SW480 (cell line): Measurements from ENCODE around the gene C4A.
"Not testable (repeated sequence)": the region's sequence is repeated elsewhere in the genome, so short reads cannot be mapped to it uniquely, and the experiment has no call there.

Experiments used
- DNase-seq: peaks from one replicate; pipeline ENCODE4 v3.0.0-alpha.2; 2016; ENCODE audit warnings: low spot score

C4A gene

DNA sequence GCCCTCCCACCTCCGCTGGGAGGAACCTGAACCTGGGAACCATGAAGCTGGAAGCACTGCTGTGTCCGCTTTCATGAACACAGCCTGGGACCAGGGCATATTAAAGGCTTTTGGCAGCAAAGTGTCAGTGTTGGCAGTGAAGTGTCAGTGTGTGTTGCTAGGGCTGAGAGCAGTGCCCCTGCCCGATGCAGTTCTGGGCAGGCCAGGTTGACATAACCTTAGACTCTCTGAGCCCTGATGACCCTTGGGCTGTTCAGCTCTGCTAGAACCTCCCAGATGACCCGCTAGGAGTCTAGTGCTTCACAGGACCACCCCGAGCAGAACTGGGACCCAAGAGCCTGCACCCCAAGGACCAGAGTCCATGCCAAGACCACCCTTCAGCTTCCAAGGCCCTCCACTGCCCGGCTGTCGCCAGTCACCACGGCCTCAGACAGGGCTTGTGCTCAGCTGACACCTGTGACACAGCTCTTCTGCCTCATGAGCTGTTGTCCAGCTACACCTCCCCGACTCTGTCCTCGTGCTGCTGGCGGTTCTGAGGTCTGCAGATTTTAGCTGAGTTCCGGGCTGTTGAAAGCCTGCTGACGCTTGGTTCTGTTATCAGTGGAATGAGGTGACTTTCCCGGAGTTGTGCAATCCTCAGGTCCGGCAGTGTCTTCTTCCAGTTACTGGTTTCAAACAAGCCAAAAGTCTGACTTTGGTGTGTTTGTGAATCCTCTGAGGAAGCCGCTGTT lies 53.6 kb downstream of the C4A start:
- not testable (repeated sequence) for DNase-seq

DNA sequence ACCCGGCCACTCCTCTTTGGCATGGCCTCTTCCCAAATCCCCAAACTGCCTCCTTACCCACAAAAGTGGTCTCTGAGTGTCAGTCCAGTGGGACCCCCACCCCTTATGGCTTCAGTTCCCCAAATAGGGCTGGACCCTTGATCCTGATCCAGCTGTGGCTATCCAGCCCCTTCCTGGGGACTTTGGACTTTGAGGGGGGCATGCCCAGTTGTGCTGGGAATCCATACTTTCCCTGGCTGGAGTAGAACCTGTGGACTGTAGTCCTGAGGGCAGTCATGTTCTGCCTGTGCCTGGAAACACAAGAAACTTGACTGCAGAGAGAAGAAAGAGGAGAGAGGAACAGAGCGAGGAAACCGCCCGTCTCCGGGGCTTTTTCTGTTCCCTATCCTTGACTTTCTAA lies 55.3 kb downstream of the C4A start:
- not testable (repeated sequence) for DNase-seq

DNA sequence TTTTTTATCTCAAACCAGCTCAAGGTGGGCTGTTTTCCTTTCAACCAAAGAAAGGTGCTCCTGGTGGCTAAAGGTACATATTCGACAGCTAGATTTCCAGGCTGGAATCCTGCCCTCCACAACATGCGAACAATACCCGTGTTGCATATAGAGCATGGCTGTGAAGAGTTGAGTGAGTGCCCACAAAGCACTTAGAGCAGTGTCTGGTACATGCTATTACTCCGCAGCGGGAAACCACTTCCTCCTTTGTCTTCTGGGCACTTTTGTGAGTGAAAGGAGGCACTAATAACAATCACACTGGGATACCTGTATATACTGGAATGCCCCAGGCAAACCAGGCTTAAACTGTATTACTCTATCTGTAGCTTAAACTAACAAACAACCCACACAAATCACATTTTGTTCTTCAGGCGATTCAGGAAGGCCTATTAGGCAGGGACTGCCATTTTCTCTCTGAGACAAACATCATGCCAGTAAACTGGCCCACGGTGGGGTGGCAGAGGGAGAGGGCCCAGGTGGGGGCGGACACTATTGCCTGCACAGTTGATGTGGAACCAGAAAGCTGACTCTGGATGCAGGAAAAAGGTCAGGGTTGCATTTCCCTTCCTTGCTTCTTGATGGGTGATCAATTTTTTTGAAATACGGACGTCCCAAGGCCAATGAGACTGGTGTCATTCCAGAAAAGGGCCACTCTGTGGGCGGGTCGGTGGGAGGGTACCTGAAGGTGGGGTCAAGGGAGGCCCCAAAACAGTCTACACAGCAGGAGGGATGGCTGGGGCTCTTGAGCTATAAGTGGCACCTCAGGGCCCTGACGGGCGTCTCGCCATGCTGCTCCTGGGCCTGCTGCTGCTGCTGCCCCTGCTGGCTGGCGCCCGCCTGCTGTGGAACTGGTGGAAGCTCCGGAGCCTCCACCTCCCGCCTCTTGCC lies 56.0 kb downstream of the C4A start, which contains the start of gene CYP21A2:
Gene CYP21A2 (plus strand): TSS at position 818 of the 927 bp plus-strand sequence. CDS start 8 bp downstream, at position 826.
- DNase-seq = not testable (repeated sequence)

DNA sequence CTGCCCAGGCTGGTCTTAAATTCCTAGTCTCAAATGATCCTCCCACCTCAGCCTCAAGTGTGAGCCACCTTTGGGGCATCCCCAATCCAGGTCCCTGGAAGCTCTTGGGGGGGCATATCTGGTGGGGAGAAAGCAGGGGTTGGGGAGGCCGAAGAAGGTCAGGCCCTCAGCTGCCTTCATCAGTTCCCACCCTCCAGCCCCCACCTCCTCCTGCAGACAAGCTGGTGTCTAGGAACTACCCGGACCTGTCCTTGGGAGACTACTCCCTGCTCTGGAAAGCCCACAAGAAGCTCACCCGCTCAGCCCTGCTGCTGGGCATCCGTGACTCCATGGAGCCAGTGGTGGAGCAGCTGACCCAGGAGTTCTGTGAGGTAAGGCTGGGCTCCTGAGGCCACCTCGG lies 57.0 kb downstream of the C4A start:
- DNase-seq = not testable (repeated sequence)

DNA sequence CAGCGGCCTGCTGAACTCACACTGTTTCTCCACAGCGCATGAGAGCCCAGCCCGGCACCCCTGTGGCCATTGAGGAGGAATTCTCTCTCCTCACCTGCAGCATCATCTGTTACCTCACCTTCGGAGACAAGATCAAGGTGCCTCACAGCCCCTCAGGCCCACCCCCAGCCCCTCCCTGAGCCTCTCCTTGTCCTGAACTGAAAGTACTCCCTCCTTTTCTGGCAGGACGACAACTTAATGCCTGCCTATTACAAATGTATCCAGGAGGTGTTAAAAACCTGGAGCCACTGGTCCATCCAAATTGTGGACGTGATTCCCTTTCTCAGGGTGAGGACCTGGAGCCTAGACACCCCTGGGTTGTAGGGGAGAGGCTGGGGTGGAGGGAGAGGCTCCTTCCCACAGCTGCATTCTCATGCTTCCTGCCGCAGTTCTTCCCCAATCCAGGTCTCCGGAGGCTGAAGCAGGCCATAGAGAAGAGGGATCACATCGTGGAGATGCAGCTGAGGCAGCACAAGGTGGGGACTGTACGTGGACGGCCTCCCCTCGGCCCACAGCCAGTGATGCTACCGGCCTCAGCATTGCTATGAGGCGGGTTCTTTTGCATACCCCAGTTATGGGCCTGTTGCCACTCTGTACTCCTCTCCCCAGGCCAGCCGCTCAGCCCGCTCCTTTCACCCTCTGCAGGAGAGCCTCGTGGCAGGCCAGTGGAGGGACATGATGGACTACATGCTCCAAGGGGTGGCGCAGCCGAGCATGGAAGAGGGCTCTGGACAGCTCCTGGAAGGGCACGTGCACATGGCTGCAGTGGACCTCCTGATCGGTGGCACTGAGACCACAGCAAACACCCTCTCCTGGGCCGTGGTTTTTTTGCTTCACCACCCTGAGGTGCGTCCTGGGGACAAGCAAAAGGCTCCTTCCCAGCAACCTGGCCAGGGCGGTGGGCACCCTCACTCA lies 57.7 kb downstream of the C4A start:
- not testable (repeated sequence) for DNase-seq

DNA sequence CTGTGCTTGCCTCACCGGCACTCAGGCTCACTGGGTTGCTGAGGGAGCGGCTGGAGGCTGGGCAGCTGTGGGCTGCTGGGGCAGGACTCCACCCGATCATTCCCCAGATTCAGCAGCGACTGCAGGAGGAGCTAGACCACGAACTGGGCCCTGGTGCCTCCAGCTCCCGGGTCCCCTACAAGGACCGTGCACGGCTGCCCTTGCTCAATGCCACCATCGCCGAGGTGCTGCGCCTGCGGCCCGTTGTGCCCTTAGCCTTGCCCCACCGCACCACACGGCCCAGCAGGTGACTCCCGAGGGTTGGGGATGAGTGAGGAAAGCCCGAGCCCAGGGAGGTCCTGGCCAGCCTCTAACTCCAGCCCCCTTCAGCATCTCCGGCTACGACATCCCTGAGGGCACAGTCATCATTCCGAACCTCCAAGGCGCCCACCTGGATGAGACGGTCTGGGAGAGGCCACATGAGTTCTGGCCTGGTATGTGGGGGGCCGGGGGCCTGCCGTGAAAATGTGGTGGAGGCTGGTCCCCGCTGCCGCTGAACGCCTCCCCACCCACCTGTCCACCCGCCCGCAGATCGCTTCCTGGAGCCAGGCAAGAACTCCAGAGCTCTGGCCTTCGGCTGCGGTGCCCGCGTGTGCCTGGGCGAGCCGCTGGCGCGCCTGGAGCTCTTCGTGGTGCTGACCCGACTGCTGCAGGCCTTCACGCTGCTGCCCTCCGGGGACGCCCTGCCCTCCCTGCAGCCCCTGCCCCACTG lies 58.6 kb downstream of the C4A start:
- not testable (repeated sequence) for DNase-seq

DNA sequence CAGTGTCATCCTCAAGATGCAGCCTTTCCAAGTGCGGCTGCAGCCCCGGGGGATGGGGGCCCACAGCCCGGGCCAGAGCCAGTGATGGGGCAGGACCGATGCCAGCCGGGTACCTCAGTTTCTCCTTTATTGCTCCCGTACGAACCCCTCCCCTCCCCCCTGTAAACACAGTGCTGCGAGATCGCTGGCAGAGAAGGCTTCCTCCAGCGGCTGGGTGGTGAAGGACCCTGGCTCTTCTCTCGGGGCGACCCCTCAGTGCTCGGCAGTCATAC lies 59.1 kb downstream of the C4A start:
- DNase-seq = not testable (repeated sequence)

DNA sequence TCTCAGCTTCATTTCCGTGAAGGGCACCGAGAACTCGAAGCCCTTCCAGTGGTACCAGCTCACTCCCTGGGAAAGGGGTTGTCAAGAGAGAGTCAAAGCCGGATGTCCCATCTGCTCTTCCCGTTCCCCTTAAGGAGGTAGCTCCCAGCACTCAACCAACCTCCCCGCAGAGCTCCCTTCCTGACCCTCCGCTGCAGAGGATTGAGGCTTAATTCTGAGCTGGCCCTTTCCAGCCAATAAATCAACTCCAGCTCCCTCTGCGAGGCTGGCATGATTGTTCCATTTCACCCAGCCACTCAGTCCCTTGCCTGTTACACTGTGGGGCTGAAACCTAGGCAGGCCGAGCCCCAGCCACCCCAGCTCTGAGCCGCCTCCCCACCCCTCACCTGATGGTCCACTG lies 59.5 kb downstream of the C4A start:
- DNase-seq = not testable (repeated sequence)

DNA sequence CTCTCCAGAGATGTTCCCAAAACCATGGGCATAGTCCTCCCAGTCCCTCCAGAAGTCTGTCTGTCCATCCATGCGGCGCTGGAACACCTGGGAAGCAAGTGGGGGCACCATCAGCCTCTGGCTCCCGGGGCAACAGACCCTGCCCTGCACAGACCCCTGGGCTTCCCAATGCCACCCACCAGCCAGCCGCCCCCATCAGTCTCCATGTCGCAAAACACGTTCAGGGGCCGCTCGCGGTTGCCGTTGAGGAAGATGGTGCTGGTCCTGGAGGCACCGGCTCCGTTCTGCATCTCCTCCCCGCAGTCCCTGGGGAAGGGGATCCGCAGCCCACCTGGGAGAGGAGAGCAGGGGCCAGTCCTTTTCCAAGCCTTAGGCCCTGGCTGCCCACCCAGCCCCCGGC lies 60.4 kb downstream of the C4A start:
- not testable (repeated sequence) for DNase-seq

DNA sequence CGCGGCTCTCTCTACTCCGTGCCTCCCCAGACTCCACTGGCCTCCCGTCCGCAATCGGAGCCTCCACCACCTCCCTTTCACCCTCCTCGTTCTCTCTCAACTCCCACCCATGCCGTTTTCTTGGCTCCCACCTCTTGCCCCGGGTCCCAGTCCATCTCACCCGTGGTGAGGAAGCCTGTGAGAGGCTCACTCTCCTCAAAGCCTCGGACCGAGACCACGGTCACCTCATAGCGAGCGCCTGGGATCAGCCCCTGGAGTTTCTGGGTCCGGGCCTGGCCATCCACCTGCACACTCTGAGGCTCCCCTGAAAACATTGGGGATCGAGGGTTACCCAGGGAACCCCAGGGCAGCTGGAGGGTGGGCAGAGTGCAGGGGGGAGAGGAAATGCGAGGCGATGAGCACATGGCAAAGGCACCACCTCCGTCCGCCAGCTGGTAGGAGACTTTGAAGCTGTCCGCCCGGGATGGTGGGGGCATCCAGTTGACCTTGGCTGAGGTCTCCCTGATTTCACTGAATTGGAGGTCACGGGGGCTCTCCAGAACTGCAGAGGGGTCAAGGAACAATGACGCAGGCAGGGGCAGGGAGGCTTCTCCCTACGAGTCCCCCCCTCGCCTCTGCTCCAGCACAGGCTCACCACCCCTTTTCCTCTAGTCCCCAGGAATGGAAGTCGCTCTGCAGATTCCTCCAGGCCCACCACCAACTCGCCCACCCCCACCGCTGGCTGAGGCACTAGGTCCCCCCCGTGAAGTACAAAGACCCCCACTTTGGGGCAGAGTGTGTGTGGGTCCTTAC lies 61.9 kb downstream of the C4A start:
- not testable (repeated sequence) for DNase-seq

DNA sequence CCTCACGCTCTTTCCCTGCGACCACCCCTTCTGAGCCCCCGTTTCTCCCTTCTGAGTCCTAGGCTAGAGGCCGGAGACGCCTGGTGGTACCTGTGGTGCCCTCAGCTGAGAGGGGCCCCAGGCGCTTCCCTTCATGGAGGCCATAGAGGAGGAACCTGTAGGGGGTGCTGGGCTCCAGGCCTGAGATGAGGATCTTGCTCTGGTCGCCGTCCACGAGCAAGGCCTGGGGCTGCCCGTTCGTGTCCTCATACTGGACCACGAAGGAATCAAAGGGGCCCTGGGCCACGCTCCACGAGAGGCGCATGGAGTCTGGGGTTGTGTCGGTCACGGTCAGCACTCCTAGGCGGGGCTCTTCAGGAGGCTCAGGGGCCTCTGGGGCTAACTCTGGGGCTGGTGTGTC lies 63.1 kb downstream of the C4A start:
- not testable (repeated sequence) for DNase-seq

DNA sequence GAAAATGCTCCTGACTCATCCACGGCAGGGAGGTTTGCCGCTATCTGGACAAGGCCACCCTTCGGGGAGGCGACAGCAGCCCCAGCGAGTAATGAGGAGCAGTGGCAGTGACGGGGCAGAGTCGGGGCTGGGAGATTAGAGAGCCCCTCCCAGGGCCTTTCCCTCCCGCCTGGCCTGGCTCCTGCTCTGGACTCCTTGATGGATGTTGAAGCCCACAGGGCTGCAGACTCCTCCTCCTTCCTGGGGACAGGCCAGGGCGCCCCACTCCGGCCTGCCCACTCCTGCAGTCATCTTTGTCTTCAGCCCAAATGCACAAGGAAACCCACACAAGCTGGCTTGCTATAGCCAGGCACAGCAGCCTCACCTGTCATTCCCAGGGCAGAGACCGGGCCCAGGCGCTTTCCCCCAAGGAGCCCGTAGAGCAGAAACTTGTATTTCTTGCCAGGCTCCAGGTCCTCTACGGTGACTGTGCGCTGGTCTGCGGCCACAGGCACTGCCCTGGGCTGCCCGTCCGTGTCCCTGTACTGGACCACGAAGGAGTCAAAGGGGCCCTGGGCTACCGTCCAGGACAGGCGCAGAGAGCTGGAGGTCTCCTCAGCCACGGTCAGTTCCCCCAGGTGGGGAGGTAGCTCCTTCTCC lies 64.1 kb downstream of the C4A start:
- DNase-seq = no peak

DNA sequence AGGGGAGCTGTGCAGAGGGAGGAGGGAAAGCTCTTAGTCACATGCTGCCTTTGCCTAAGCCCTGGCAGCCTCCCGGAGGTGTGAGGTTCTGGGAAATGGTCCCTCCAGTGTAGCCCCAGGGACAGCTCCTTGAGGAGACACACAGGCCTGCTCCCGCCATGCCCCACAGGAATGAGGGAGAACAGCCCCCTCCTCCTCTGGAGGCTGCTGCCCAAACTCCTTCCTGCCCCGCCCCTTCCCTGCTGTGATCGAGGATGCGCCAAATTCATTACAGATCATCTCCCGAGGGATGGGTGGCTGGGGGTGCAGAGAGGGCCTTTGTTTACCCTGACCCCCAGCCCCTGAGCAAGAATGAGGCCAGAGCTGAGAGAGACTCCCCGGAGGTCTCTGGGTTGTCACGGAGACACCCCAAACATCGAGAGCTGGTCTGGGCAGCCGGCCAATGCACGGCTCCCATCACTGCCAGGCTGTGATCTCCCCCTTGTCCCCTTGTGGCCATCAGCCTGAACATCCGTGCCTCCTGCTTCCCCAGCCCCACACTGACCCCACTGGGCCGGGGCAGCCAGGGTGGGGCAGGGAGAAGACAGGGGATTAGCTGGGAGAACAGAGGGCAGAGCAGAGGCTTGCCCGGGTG lies 64.7 kb downstream of the C4A start:
- DNase-seq = no peak

DNA sequence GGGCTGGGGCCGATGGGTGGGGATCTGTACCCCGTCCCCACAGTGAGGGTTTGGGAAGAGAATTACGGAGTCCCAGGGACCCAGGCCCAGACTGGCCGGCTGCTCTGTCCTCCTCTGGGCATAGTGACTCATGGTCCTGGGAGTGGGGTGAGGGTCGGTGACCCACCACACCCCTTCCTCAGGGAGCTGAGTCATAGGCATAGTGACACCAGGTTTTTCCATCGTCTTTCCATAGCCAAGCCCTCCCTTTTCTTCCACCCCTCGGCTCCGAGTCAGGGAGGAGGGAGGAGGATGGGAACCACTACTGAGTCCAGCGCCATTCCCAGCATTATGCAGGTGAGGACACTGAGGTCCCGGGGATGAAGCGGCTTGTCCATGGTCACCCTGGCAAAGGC lies 65.2 kb downstream of the C4A start:
- DNase-seq = no peak

DNA sequence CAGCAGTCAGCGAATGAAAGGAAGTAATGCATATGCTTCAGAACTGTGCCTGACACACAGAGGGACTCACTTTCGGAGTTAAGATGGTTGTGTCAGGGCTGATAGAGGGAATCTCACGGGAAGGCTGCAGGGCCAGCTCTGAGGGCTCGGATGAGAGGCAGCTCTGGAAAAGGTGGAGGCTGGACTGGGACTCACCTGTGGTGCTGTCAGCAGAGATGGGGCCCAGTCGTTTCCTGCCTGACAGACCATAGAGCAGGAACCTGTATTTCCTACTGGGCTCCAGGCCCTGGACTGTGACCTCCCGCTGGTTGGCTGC lies 65.6 kb downstream of the C4A start:
- DNase-seq = no peak

DNA sequence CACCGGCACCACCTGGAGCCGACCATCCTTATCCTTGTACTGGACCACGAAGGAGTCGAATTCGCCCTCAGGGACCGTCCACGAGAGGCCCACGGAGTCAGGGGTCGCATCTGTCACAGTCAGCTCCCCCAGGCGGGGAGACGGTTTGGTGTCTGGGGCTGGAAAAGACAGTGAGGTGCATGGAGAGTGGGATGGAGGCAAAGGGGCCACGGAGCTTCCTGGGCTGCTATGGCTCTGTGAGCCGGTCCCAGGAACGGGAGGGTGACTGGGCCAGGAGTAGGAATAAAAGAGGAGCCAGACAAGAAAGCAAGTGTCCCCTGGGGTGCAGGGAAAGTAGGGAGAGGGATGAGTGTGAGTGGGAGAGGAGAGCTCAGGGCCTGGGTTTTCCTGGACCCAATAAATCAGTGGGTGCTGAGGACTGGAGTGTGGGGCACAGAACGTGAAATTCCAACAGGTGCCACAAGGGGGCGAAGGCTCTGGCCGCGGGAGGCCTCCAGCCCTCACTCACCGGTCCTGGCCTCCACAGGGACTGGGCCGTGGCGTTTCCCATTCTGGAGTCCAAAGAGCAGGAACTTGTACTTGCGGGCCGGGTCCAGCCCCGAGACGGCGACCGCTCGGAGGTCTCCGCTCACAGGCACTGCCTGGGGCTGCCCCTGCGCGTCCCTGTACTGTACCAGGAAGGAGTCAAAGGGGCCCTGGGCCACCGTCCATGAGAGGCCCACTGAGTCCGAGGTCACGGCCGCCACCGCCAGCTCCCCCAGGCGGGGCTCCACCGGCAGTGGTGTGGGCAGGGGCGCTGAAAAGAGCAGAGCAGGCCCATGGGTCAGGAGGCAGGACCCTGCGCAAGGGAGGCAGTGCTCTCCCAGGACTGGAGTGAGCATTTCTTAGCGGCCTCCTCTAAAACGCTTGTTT lies 66.3 kb downstream of the C4A start:
- DNase-seq = peak; percentile 29

DNA sequence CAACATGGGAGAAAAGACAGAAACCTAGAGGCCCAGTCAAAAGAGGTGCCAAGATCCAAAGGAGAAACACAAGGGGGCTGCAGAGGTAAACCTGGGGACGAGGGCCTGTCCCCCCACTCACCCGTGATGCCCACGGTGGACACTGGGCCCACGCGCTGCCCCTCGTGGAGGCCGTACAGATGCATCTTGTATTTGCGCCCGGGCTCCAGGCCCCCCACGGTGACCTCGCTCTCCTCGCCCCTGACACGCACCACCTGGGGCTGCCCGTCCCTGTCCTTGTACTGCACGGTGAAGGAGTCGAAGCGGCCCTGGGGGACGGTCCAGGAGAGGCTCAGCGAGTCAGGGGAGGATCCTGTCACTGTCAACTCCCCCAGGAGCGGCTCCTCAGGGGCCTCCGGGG lies 67.3 kb downstream of the C4A start:
- not testable (repeated sequence) for DNase-seq

DNA sequence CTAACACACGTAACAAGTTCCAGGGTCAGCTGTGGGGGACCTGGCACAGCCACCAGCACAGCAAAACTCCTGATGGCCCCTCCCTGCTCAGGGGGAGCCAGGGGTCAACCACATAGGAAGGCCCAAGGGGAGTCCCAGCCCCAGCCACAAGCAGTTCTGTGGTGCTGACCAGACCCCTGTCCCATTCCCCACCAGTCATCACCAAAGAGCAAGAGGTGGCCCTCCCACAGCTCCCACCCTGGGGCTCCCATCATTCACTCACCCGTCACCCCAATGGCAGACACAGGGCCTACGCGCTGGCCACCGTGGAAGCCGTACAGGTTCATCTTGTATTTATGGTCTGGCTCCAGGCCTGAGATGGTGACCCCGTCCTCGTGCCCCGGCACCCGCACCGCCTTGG lies 67.9 kb downstream of the C4A start:
- DNase-seq = not testable (repeated sequence)

DNA sequence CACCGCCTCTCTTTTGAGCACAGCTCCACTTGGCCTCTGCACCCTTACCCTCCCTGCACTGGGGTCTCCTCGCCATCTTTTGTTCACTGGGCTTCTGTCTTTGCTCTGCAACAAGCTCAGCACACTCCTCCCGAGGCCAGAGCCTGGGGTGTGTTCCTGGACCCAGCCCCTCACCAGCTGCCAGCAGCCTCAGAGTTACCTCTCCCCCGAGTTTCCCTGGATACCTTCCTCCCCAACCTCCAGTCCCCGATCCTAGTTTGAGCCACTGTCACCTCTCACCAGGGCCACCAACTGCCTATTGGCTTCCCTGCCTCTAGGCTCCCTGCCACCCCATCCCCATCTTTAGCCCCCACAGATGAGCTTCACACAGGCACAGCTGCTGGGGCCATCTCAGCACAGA lies 68.7 kb downstream of the C4A start:
- DNase-seq = no peak
